Measurements from ENCODE around the gene FREM2. TPM values are rescaled to one million over a fixed set of nuclear protein-coding genes. Genes with fewer than 3 reads are reported as not detected.

FREM2 gene, protein sequence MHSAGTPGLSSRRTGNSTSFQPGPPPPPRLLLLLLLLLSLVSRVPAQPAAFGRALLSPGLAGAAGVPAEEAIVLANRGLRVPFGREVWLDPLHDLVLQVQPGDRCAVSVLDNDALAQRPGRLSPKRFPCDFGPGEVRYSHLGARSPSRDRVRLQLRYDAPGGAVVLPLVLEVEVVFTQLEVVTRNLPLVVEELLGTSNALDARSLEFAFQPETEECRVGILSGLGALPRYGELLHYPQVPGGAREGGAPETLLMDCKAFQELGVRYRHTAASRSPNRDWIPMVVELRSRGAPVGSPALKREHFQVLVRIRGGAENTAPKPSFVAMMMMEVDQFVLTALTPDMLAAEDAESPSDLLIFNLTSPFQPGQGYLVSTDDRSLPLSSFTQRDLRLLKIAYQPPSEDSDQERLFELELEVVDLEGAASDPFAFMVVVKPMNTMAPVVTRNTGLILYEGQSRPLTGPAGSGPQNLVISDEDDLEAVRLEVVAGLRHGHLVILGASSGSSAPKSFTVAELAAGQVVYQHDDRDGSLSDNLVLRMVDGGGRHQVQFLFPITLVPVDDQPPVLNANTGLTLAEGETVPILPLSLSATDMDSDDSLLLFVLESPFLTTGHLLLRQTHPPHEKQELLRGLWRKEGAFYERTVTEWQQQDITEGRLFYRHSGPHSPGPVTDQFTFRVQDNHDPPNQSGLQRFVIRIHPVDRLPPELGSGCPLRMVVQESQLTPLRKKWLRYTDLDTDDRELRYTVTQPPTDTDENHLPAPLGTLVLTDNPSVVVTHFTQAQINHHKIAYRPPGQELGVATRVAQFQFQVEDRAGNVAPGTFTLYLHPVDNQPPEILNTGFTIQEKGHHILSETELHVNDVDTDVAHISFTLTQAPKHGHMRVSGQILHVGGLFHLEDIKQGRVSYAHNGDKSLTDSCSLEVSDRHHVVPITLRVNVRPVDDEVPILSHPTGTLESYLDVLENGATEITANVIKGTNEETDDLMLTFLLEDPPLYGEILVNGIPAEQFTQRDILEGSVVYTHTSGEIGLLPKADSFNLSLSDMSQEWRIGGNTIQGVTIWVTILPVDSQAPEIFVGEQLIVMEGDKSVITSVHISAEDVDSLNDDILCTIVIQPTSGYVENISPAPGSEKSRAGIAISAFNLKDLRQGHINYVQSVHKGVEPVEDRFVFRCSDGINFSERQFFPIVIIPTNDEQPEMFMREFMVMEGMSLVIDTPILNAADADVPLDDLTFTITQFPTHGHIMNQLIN (N-terminal part only)
- not detected for polyA plus RNA-seq (2012; ENCODE audit: insufficient read length, low read depth)

DNA sequence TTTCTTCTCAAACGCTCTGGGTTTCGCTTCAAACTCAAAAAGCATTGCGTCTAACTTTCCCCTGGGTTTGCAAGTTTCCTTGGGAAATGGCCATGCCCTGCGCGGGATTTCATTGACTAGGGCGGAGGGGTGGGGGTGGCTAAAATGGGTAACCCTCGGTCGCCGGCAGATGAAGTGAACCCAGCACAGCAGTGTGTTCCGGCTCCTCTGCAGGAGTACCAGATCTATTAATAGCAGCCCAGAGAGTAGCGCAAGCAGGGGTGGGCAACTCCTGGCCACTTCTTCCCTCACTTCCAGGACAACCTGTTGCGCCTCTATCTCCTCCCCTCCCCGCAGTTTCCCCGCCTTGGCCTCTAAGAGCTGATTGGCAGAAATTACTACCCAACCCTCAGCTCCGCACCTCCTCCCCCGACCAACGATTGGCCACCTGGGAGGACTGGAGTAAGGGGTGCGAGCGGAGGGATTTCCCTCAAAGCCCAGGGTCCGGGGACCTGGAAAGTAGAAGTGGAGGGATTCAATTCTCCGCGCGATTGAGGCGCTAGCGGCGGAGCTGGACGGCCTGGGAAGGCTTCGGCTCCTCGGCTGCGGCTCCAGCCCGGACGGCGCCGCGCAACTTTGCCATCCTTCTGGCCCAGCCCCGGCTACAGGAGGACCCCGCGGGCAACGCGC is at the start of gene FREM2:
TSS of gene FREM2 (plus strand) at position 501 of the 669 bp plus-strand sequence. CDS start 268 bp downstream, outside the sequence.
- TF ChIP-seq FOXP2 (optimal IDR thresholded peaks at IDR 0.05; ENCODE audit: borderline replicate concordance, extremely low read depth, extremely low read length, insufficient read depth) (no peak), SIN3A (IDR thresholded peaks at IDR 0.05; ENCODE audit: borderline replicate concordance, insufficient read depth, low read length) (no peak), TAF1 (IDR thresholded peaks at IDR 0.05; ENCODE audit: borderline replicate concordance, insufficient read depth, low read length) (no peak), POLR2AphosphoS5 (IDR thresholded peaks at IDR 0.05; ENCODE audit: low read depth, low read length) (no peak)
- TF ChIP-seq, protein P1, sequence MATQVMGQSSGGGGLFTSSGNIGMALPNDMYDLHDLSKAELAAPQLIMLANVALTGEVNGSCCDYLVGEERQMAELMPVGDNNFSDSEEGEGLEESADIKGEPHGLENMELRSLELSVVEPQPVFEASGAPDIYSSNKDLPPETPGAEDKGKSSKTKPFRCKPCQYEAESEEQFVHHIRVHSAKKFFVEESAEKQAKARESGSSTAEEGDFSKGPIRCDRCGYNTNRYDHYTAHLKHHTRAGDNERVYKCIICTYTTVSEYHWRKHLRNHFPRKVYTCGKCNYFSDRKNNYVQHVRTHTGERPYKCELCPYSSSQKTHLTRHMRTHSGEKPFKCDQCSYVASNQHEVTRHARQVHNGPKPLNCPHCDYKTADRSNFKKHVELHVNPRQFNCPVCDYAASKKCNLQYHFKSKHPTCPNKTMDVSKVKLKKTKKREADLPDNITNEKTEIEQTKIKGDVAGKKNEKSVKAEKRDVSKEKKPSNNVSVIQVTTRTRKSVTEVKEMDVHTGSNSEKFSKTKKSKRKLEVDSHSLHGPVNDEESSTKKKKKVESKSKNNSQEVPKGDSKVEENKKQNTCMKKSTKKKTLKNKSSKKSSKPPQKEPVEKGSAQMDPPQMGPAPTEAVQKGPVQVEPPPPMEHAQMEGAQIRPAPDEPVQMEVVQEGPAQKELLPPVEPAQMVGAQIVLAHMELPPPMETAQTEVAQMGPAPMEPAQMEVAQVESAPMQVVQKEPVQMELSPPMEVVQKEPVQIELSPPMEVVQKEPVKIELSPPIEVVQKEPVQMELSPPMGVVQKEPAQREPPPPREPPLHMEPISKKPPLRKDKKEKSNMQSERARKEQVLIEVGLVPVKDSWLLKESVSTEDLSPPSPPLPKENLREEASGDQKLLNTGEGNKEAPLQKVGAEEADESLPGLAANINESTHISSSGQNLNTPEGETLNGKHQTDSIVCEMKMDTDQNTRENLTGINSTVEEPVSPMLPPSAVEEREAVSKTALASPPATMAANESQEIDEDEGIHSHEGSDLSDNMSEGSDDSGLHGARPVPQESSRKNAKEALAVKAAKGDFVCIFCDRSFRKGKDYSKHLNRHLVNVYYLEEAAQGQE (IDR thresholded peaks at IDR 0.05; ENCODE audit: insufficient read depth in 1 of 2, low read depth in 2 of 2, low read length in 2 of 2): no peak

DNA sequence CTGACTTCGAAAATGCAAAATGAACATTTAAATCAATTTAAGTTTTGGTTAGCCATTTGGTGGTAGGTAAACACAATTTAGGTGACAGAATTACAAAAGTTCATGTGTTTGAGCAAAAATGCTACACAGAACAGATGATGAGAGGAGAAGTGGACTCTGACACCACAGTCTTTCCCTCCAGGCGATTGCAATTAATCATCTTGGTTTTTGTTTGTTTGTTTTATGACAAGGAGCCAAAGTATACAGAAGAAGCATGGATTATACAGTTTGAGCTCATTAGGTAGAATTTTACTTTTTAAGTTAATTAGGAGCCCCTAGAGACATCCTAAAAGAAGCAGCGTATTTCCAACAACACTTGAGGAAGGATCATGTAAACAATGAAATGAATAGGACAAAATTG is 49.3 kb upstream of the FREM2 start:
- TF ChIP-seq POLR2AphosphoS5 (IDR thresholded peaks at IDR 0.05; ENCODE audit: low read depth, low read length): no peak
- TF ChIP-seq, protein P1 (IDR thresholded peaks at IDR 0.05; ENCODE audit: insufficient read depth in 1 of 2, low read depth in 2 of 2, low read length in 2 of 2): no peak
- no peak for TF ChIP-seq FOXP2 (optimal IDR thresholded peaks at IDR 0.05; ENCODE audit: borderline replicate concordance, extremely low read depth, extremely low read length, insufficient read depth)
- no peak for TF ChIP-seq TAF1 (IDR thresholded peaks at IDR 0.05; ENCODE audit: borderline replicate concordance, insufficient read depth, low read length)
- TF ChIP-seq SIN3A (IDR thresholded peaks at IDR 0.05; ENCODE audit: borderline replicate concordance, insufficient read depth, low read length): no peak

DNA sequence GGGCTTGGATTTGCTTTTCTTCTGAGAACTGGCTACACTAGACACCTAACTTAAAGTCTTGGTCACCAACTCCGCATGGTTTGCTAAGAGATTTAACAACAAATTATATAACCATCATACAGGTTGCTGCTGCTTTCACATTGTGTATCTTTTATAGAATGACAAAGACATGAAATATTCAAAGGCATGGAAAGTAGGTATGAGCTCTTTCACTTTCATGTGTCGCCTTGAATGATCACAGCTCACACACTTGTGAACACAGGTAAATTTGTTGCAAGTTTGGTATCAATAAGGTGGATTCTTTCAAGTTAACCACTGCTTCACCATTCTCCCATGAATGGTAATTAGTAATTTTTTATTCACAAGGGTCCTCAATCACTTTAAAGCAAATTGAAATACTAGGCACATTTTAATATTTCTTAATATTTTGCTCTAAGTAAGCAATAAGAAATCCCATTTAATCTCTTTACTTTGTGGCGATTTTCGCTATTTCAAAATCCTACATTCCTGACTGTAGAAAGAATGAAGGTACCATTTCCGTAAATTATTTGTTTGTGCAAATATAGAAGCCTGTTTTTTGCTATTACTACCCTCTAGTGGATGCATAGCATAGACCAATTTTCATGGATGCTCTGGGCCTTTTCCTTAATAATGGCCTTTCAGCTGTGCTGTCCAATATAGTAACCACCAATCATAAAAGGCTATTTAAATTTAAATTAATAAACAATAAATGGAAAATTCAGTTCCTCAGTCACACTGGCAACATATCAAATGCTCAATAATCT is 45.5 kb upstream of the FREM2 start:
- no peak for TF ChIP-seq POLR2AphosphoS5 (IDR thresholded peaks at IDR 0.05; ENCODE audit: low read depth, low read length)
- TF ChIP-seq SIN3A (IDR thresholded peaks at IDR 0.05; ENCODE audit: borderline replicate concordance, insufficient read depth, low read length): no peak
- no peak for TF ChIP-seq FOXP2 (optimal IDR thresholded peaks at IDR 0.05; ENCODE audit: borderline replicate concordance, extremely low read depth, extremely low read length, insufficient read depth)
- no peak for TF ChIP-seq TAF1 (IDR thresholded peaks at IDR 0.05; ENCODE audit: borderline replicate concordance, insufficient read depth, low read length)

DNA sequence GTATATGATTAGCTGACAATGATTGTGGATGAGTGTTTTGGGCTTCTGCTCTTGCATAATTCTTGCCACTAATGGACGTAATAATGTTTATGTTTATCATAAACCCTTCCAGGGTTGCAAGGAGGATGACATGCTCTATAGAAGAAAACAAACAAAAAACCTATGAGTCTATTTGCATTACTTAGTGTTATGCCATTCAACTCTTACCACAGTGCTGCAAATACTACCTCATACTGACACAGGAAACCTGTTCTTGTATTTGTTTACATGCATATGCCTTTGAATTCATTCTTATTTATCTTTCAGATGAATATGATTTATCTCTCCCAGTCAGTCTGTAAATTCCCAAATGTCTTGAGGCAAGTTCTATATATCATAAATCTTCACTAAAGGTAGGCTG is 39.6 kb upstream of the FREM2 start:
- TF ChIP-seq SIN3A (IDR thresholded peaks at IDR 0.05; ENCODE audit: borderline replicate concordance, insufficient read depth, low read length) (no peak), POLR2AphosphoS5 (IDR thresholded peaks at IDR 0.05; ENCODE audit: low read depth, low read length) (no peak), FOXP2 (optimal IDR thresholded peaks at IDR 0.05; ENCODE audit: borderline replicate concordance, extremely low read depth, extremely low read length, insufficient read depth) (no peak), TAF1 (IDR thresholded peaks at IDR 0.05; ENCODE audit: borderline replicate concordance, insufficient read depth, low read length) (no peak)
- TF ChIP-seq, protein P1 (IDR thresholded peaks at IDR 0.05; ENCODE audit: insufficient read depth in 1 of 2, low read depth in 2 of 2, low read length in 2 of 2): no peak
